ENCODE measurements around the gene PPFIBP1. TPM values are rescaled to one million over a fixed set of nuclear protein-coding genes. Genes with fewer than 3 reads are reported as not detected.

PPFIBP1 gene
- total and polyA plus RNA-seq, 4 experiments from 2014 or later, result 2.1 to 6.5 (median 3.8) TPM

DNA sequence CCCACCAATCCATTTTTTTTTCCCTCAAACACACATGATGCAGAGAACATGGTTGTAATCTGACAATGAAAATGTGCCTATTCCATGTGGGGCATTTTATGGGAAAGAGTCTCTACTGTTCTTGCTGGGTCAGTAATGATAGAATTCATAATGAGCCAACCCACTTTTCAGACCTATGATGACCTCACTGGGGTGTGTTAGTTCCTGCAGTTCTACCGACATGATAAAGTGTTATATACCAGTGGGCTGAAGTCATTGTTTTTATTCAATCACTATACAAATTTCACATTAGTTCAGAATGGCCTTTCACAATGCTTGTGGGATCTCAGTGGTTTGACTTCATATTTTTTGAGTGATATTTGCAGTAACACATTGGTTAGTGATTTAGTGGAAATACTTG, 47.5 kb downstream of the PPFIBP1 start:
- POLR2A ChIA-PET (ENCODE audit: partially characterized antibody), result no interaction called here

DNA sequence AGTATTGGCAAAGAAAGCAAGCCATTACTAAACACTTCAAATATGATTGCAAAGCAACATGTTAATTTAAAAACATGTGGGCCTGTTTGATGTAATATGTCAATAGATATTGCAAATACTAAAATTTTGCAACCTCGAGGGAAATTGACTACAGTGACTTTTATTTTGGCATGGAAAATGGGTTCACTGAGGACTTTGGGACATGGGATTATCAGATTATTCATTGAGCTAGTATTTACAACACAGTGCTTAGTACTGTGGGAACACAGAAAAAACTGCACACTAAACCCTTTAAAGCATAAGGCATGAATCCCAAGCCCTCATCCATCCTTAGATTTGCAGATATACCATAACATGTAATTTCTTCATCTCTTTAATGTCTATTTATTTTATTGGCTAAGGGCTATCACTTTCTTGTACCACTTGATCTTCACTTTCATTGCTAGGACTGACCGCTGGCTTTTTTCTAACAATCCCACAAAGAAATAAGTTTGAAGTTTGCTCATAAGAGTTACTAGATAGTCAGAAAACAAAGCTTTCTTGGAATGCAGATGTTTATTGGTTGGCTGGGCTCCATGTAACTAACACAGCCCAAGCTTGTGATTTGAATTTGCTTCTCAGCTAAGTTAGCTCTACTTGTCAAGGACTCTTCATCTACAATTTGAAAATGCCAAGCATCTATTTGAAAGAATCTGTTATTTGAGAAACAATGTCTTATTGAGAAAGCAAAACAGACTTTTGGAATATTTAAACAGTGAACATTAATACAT, 48.7 kb downstream of the PPFIBP1 start:
- intact Hi-C loops (cut with micrococcal nuclease), result no loop called here
- no peak for DNase-seq

More for the DNA sequence above, 47.5 kb downstream of the PPFIBP1 start:
- H3K4me1 Mint-ChIP-seq, result no peaks in the 10 kb centered on the region
- intact Hi-C loops (cut with micrococcal nuclease), result no loop called here
- H3K4me3 ChIP-seq (ENCODE audit: low read length in 2 of 2), result no peak overlapping the region
- no peaks in the 10 kb centered on the region for H3K9me3 ChIP-seq (ENCODE audit: control insufficient read depth in 1 of 2, low read length in 2 of 2)
- H3K4me1 ChIP-seq (ENCODE audit: insufficient read depth, low read length), result no peaks in the 10 kb centered on the region
- CTCF ChIA-PET (ENCODE audit: partially characterized antibody), result no interaction called here
- H3K9me3 Mint-ChIP-seq, result no peaks in the 10 kb centered on the region
- no peak for DNase-seq
- H3K36me3 ChIP-seq (ENCODE audit: insufficient read depth, low read length), result no peaks in the 10 kb centered on the region
- no peak overlapping the region for H3K27ac ChIP-seq (ENCODE audit: low read depth, low read length)
- H3K36me3 Mint-ChIP-seq, result no peaks in the 10 kb centered on the region
- no peaks in the 10 kb centered on the region for H3K27me3 ChIP-seq (ENCODE audit: insufficient read depth, low read length)
- H3K4me3 Mint-ChIP-seq, result no peak overlapping the region
- no peak overlapping the region for H3K27ac Mint-ChIP-seq
- peaks cover 0 to 4% of the 10 kb centered on the region in 2 donors for H3K27me3 Mint-ChIP-seq

DNA sequence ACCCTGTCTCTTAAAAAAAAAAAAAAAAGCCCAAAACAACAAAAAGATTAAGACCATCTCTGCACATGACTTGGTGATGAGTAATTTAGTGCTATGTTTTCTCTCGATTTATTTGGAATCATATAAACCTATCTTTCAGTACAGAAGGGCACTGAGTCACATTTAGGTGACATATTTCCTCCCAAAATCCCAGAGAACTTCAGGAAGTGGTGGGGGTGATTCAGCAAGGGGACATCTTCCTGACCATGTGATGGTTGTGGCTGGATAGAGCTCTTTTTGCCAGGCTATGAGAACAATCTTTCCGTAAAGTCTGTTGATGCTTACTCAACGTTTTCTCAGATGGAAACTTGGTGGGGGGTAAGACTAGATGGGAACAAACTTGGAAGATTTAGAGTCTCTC, 50.0 kb downstream of the PPFIBP1 start:
- Mint-ChIP-seq H3K4me1 (no peaks in the 10 kb centered on the region), H3K27ac (no peak overlapping the region), H3K4me3 (no peak overlapping the region), H3K36me3 (peaks cover 0 to 2% of the 10 kb centered on the region in 2 donors), H3K27me3 (peaks cover 0 to 2% of the 10 kb centered on the region in 2 donors), H3K9me3 (no peaks in the 10 kb centered on the region)
- intact Hi-C loops (cut with micrococcal nuclease), result no loop called here
- H3K27me3 ChIP-seq (ENCODE audit: insufficient read depth, low read length), result no peaks in the 10 kb centered on the region
- H3K4me3 ChIP-seq (ENCODE audit: low read length in 2 of 2), result no peak overlapping the region
- POLR2A ChIA-PET (ENCODE audit: partially characterized antibody), result no interaction called here
- DNase-seq, result no peak
- no peaks in the 10 kb centered on the region for H3K4me1 ChIP-seq (ENCODE audit: insufficient read depth, low read length)
- no peaks in the 10 kb centered on the region for H3K36me3 ChIP-seq (ENCODE audit: insufficient read depth, low read length)
- no peak overlapping the region for H3K27ac ChIP-seq (ENCODE audit: low read depth, low read length)
- no peaks in the 10 kb centered on the region for H3K9me3 ChIP-seq (ENCODE audit: control insufficient read depth in 1 of 2, low read length in 2 of 2)
- CTCF ChIA-PET (ENCODE audit: partially characterized antibody), result no interaction called here

More for the DNA sequence above, 48.7 kb downstream of the PPFIBP1 start:
- Histone ChIP-seq H3K4me3 (ENCODE audit: low read length in 2 of 2) (no peak overlapping the region), H3K4me1 (ENCODE audit: insufficient read depth, low read length) (no peaks in the 10 kb centered on the region), H3K9me3 (ENCODE audit: control insufficient read depth in 1 of 2, low read length in 2 of 2) (no peaks in the 10 kb centered on the region), H3K27me3 (ENCODE audit: insufficient read depth, low read length) (no peaks in the 10 kb centered on the region), H3K36me3 (ENCODE audit: insufficient read depth, low read length) (no peaks in the 10 kb centered on the region), H3K27ac (ENCODE audit: low read depth, low read length) (no peak overlapping the region)
- H3K4me3 Mint-ChIP-seq, result no peak overlapping the region
- ChIA-PET CTCF (ENCODE audit: partially characterized antibody) (no interaction called here), POLR2A (ENCODE audit: partially characterized antibody) (no interaction called here)
- no peaks in the 10 kb centered on the region for H3K9me3 Mint-ChIP-seq
- H3K27ac Mint-ChIP-seq, result no peak overlapping the region
- H3K4me1 Mint-ChIP-seq, result no peaks in the 10 kb centered on the region
- no peaks in the 10 kb centered on the region for H3K36me3 Mint-ChIP-seq
- peaks cover 0 to 2% of the 10 kb centered on the region in 2 donors for H3K27me3 Mint-ChIP-seq

DNA sequence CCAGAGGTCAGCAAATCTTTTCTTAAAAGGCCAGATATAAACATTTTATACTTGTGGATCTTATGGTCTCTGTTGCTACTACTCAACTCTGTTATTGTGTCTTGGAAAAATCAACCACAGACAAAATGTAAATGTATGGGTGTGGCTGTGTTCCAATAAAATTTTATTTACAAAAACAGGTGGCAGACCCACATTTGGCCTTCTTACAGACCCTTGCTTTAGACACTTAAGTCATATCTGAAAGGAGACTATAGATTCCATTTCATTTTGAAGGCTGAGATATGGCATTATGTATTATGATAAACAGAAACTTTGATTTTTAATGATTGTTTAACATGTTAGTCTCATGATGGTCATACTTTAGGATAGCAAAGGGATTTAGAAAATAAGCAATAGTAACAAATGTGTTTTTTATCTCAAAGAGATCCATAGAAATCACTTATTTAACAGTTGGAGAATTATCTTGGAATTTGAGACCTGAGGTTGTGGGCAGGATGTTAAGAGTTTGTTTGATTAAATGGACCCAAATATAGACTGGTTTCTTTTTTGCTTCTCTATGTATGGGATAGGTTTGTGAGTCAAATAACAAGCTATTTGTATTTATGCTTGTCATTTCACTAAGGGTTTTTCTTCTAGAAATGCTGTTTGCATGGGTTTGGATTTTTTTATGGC, 51.2 kb downstream of the PPFIBP1 start:
- POLR2A ChIA-PET (ENCODE audit: partially characterized antibody), result no interaction called here
- H3K4me3 Mint-ChIP-seq, result no peak overlapping the region
- H3K27ac Mint-ChIP-seq, result no peak overlapping the region
- CTCF ChIA-PET (ENCODE audit: partially characterized antibody), result no interaction called here
- no peaks in the 10 kb centered on the region for H3K4me1 Mint-ChIP-seq
- no peaks in the 10 kb centered on the region for H3K36me3 ChIP-seq (ENCODE audit: insufficient read depth, low read length)
- DNase-seq, result no peak
- no peaks in the 10 kb centered on the region for H3K4me1 ChIP-seq (ENCODE audit: insufficient read depth, low read length)
- H3K27me3 ChIP-seq (ENCODE audit: insufficient read depth, low read length), result no peaks in the 10 kb centered on the region
- peaks cover 2 to 8% of the 10 kb centered on the region in 2 donors for H3K36me3 Mint-ChIP-seq
- H3K27me3 Mint-ChIP-seq, result peaks cover 0 to 2% of the 10 kb centered on the region in 2 donors
- intact Hi-C loops (cut with micrococcal nuclease), result no loop called here
- no peaks in the 10 kb centered on the region for H3K9me3 Mint-ChIP-seq
- H3K9me3 ChIP-seq (ENCODE audit: control insufficient read depth in 1 of 2, low read length in 2 of 2), result no peaks in the 10 kb centered on the region
- no peak overlapping the region for H3K27ac ChIP-seq (ENCODE audit: low read depth, low read length)
- H3K4me3 ChIP-seq (ENCODE audit: low read length in 2 of 2), result no peak overlapping the region

- Histone ChIP-seq H3K27ac (ENCODE audit: low read depth, low read length) (no peak overlapping the region), H3K4me3 (ENCODE audit: low read length in 2 of 2) (no peak overlapping the region), H3K9me3 (ENCODE audit: control insufficient read depth in 1 of 2, low read length in 2 of 2) (no peaks in the 10 kb centered on the region), H3K27me3 (ENCODE audit: insufficient read depth, low read length) (no peaks in the 10 kb centered on the region), H3K4me1 (ENCODE audit: insufficient read depth, low read length) (no peaks in the 10 kb centered on the region), H3K36me3 (ENCODE audit: insufficient read depth, low read length) (no peaks in the 10 kb centered on the region)
- peaks cover 2 to 8% of the 10 kb centered on the region in 2 donors for H3K36me3 Mint-ChIP-seq
- no peaks in the 10 kb centered on the region for H3K9me3 Mint-ChIP-seq
- H3K27ac Mint-ChIP-seq, result no peak overlapping the region
- no peak overlapping the region for H3K4me3 Mint-ChIP-seq
- no peak for DNase-seq
- no peaks in the 10 kb centered on the region for H3K4me1 Mint-ChIP-seq
- ChIA-PET POLR2A (ENCODE audit: partially characterized antibody) (no interaction called here), CTCF (ENCODE audit: partially characterized antibody) (no interaction called here)
- H3K27me3 Mint-ChIP-seq, result peaks cover 0 to 2% of the 10 kb centered on the region in 2 donors
- intact Hi-C loops (cut with micrococcal nuclease), result no loop called here
Observed at GRCh38 chr12:27575762-27576118, 51.7 kb downstream of the PPFIBP1 start.

DNA sequence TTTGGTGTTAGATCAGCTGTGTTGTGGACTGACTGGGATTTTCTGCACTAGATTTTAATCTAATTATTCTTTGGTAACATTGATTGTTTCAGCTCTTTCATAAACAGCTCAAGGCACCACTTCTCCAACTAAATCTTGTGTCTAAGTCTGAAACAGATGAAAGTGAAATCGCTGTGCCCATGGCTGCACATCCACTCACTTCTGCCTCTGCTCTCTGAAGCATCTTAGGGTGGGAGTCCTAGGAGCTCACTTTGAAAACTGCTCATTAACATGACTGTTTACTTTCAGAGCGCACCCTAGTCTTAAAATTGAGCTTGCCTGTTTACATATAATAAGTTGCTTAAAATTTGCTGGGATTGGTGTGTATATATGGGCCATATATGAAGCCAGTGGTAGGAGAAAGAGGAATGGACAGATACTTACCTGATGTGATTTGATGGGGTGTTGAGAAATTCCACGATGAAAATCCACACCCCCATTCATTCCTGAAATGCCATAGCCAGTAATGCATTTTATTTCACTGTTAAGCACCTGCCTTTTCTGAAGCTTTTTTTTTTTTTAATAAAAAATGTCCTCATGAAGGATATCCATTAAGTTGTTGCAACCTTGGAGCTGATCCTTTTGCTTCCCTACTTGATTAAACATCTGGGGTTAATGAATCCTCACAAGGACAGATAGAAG, 52.8 kb downstream of the PPFIBP1 start:
- Mint-ChIP-seq H3K9me3 (no peaks in the 10 kb centered on the region), H3K27ac (no peak overlapping the region), H3K4me1 (no peaks in the 10 kb centered on the region), H3K27me3 (no peaks in the 10 kb centered on the region), H3K4me3 (no peak overlapping the region), H3K36me3 (peaks cover 2 to 8% of the 10 kb centered on the region in 2 donors)
- Histone ChIP-seq H3K4me1 (ENCODE audit: insufficient read depth, low read length) (no peaks in the 10 kb centered on the region), H3K36me3 (ENCODE audit: insufficient read depth, low read length) (no peaks in the 10 kb centered on the region), H3K4me3 (ENCODE audit: low read length in 2 of 2) (no peak overlapping the region), H3K9me3 (ENCODE audit: control insufficient read depth in 1 of 2, low read length in 2 of 2) (no peaks in the 10 kb centered on the region), H3K27ac (ENCODE audit: low read depth, low read length) (no peak overlapping the region), H3K27me3 (ENCODE audit: insufficient read depth, low read length) (no peaks in the 10 kb centered on the region)
- intact Hi-C loops (cut with micrococcal nuclease), result no loop called here
- no peak for DNase-seq
- ChIA-PET CTCF (ENCODE audit: partially characterized antibody) (no interaction called here), POLR2A (ENCODE audit: partially characterized antibody) (no interaction called here)

DNA sequence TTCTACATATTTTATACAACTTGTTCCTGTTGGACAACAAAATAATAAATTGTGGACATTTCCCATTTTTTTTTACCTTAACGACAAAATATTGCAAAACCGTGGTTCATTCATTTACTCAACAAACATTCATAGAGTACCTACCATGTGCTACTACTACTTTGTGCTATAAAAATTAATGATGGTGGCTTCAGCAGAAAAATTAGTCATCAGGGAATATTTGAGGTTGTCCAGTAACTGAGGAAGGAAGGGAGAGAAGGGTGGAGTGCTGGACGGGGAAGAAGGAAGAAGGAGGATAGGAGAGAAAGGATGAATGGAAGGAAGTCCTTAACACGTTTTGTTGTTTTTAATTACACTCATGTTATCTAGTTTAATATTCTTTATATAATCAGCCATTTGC, 53.7 kb downstream of the PPFIBP1 start:
- Histone ChIP-seq H3K27ac (ENCODE audit: low read depth, low read length) (no peak overlapping the region), H3K4me3 (ENCODE audit: low read length in 2 of 2) (no peak overlapping the region), H3K4me1 (ENCODE audit: insufficient read depth, low read length) (no peaks in the 10 kb centered on the region), H3K9me3 (ENCODE audit: control insufficient read depth in 1 of 2, low read length in 2 of 2) (no peaks in the 10 kb centered on the region), H3K36me3 (ENCODE audit: insufficient read depth, low read length) (no peaks in the 10 kb centered on the region), H3K27me3 (ENCODE audit: insufficient read depth, low read length) (no peaks in the 10 kb centered on the region)
- H3K36me3 Mint-ChIP-seq, result peaks cover 2 to 8% of the 10 kb centered on the region in 2 donors
- H3K27ac Mint-ChIP-seq, result no peak overlapping the region
- DNase-seq, result no peak
- ChIA-PET CTCF (ENCODE audit: partially characterized antibody) (no interaction called here), POLR2A (ENCODE audit: partially characterized antibody) (no interaction called here)
- no peaks in the 10 kb centered on the region for H3K4me1 Mint-ChIP-seq
- no peak overlapping the region for H3K4me3 Mint-ChIP-seq
- no peaks in the 10 kb centered on the region for H3K9me3 Mint-ChIP-seq
- H3K27me3 Mint-ChIP-seq, result no peaks in the 10 kb centered on the region
- intact Hi-C loops (cut with micrococcal nuclease), result no loop called here
